Measurements from ENCODE around the gene CLBA1. TPM values are rescaled to one million over a fixed set of nuclear protein-coding genes. Genes with fewer than 3 reads are reported as not detected.

CLBA1 gene
- total RNA-seq, 1 experiment from 2014 or later, result 14.8 TPM

DNA sequence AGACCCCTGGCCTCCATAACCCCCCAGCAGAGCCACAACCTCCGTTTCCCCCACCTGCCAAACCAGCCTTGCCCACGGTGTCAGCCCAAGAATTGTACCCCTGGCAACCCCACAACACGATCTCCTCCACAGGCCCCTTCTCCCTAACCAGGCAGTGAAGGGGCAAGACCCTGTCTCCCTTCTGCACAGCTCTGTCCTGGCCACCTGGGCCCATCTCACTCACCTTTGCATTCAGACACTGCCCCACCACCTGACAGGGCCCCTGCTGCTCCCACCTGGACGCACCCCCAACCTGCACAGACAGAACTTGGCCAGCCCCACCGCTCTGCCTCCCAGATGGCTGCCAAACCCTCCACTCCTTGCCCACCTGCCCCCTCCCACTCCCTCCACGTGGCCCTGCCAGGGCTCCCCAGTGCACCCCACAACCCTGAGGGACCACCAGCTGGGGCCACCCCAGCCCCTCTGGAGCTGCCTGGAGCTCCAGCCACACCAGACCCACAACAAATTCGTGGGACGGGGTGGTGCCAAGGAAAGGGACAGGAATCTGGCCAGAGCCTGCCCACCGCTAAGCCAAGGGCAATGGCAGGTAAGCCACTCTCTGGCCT lies 19.2 kb upstream of the CLBA1 start:
- Histone ChIP-seq H3K4me2 (ENCODE audit: low read length) (peak overlapping the region; percentile 90), H2AFZ (ENCODE audit: low read depth, low read length, poor library complexity, severe bottlenecking) (no peak overlapping the region), H3K4me3 (replicated peaks in 1 of 2; ENCODE audit: low read depth in 1 of 2, low read length in 2 of 2) (no peak overlapping the region), H3K9me3 (ENCODE audit: control insufficient read depth in 1 of 2, insufficient read depth in 1 of 2, low read depth in 1 of 2, low read length in 2 of 2) (no peaks in the 10 kb centered on the region), H3K36me3 (ENCODE audit: control insufficient read depth in 1 of 2, insufficient read depth in 2 of 2, low read length in 2 of 2) (no peaks in the 10 kb centered on the region; a peak in 1 of 4 replicates), H3K79me2 (ENCODE audit: insufficient read depth, low read length) (no peaks in the 10 kb centered on the region), H3K27ac (ENCODE audit: low read depth, low read length) (no peak overlapping the region), H3K9me2 (ENCODE audit: insufficient read depth) (no peaks in the 10 kb centered on the region), H3K27me3 (ENCODE audit: insufficient read depth, low read length) (no peaks in the 10 kb centered on the region), H3K4me1 (ENCODE audit: control insufficient read depth in 1 of 2, insufficient read depth in 2 of 2, low read length in 2 of 2) (peaks cover 40 to 50% of the 10 kb centered on the region in 2 experiments), H3K9ac (ENCODE audit: low read length) (peak overlapping the region; percentile 80; the same call in 1 of the 2 replicates), H4K20me1 (ENCODE audit: insufficient read depth) (no peaks in the 10 kb centered on the region)
- TF ChIP-seq ZNF274 (IDR thresholded peaks at IDR 0.05; ENCODE audit: low read depth, low read length), result no peak
- TF ChIP-seq POLR2A (IDR thresholded peaks at IDR 0.05; ENCODE audit: borderline replicate concordance, extremely low read depth, insufficient read depth, insufficient read length), result no peak
- TF ChIP-seq TCF7L2 (IDR thresholded peaks at IDR 0.05; ENCODE audit: borderline replicate concordance, extremely low read depth, insufficient read depth, insufficient read length), result no peak
- TF ChIP-seq CBX3 (IDR thresholded peaks at IDR 0.05; ENCODE audit: low read depth), result no peak
- TF ChIP-seq POLR2AphosphoS5 (IDR thresholded peaks at IDR 0.05; ENCODE audit: low read depth, low read length), result no peak
- no peak for TF ChIP-seq SIN3A (IDR thresholded peaks at IDR 0.05; ENCODE audit: low read depth)
- no peak for TF ChIP-seq FOSL1 (IDR thresholded peaks at IDR 0.05; ENCODE audit: low read depth)
- no peak for TF ChIP-seq EGR1 (IDR thresholded peaks at IDR 0.05; ENCODE audit: low read depth)
- TF ChIP-seq JUND (IDR thresholded peaks at IDR 0.05), result no peak
- no peak for TF ChIP-seq SP1 (IDR thresholded peaks at IDR 0.05; ENCODE audit: low read depth)
- TF ChIP-seq, protein P1, sequence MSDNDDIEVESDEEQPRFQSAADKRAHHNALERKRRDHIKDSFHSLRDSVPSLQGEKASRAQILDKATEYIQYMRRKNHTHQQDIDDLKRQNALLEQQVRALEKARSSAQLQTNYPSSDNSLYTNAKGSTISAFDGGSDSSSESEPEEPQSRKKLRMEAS (IDR thresholded peaks at IDR 0.05), result no peak
- no TSS peak for BruUV-seq (replicated peaks)
- ChIA-PET POLR2A (no interaction called here), CTCF (interaction anchor here (1.3 kb wide), 1 partner anchor 79 kb away, joined by 3 read pairs; no protein-coding TSS in a partner anchor), RAD21 (ENCODE audit: low non-redundant PET in 1 of 2, low total read pairs in 2 of 2, uncharacterized antibody in 2 of 2, unreplicated experiment in 2 of 2) (no interaction called here)
- intact Hi-C loops (cut with micrococcal nuclease), result no loop called here
- DNase-seq (ENCODE audit: low read depth, low spot score) (no peak), ATAC-seq (no peak)

DNA sequence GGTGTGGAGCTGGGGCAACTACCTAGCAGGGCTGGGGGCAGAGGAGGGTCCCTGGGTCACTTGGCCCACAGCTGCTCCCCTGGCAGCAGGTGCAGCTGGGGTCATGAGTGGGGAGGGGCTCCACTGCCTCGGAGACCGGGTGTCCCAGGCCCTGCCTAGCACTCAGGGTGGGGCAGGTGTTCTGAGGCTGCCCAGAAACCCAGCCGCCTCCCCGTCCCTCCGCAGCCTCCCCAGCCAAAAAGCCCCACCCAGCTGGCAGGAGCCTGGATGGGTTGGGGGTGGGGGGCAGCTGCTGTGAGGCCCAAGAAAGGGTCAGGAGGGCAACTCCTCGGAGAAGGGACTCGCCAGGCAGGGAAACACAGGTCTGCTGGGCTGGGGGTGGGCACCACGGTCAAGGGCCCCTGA lies 18.6 kb upstream of the CLBA1 start:
- Histone ChIP-seq H3K79me2 (ENCODE audit: insufficient read depth, low read length) (no peaks in the 10 kb centered on the region), H4K20me1 (ENCODE audit: insufficient read depth) (no peaks in the 10 kb centered on the region), H3K9me3 (ENCODE audit: control insufficient read depth in 1 of 2, insufficient read depth in 1 of 2, low read depth in 1 of 2, low read length in 2 of 2) (no peaks in the 10 kb centered on the region), H3K27me3 (ENCODE audit: insufficient read depth, low read length) (no peaks in the 10 kb centered on the region), H2AFZ (ENCODE audit: low read depth, low read length, poor library complexity, severe bottlenecking) (no peak overlapping the region), H3K4me3 (replicated peaks in 1 of 2; ENCODE audit: low read depth in 1 of 2, low read length in 2 of 2) (peak overlapping the region; percentile 42 to 56; a peak in 3 of 4 replicates), H3K9ac (ENCODE audit: low read length) (peak overlapping the region; percentile 80), H3K9me2 (ENCODE audit: insufficient read depth) (no peaks in the 10 kb centered on the region), H3K4me2 (ENCODE audit: low read length) (peak overlapping the region; percentile 90), H3K36me3 (ENCODE audit: control insufficient read depth in 1 of 2, insufficient read depth in 2 of 2, low read length in 2 of 2) (no peaks in the 10 kb centered on the region; a peak in 1 of 4 replicates), H3K4me1 (ENCODE audit: control insufficient read depth in 1 of 2, insufficient read depth in 2 of 2, low read length in 2 of 2) (peaks cover 46 to 57% of the 10 kb centered on the region in 2 experiments), H3K27ac (ENCODE audit: low read depth, low read length) (peak overlapping the region; percentile 98; the same call in 1 of the 2 replicates)
- ChIA-PET RAD21 (ENCODE audit: low non-redundant PET in 1 of 2, low total read pairs in 2 of 2, uncharacterized antibody in 2 of 2, unreplicated experiment in 2 of 2) (no interaction called here), POLR2A (no interaction called here), CTCF (interaction anchor here (1.1 to 1.3 kb wide), 2 partner anchors 70 to 78 kb away, joined by 3 read pairs; no protein-coding TSS in a partner anchor)
- BruUV-seq (replicated peaks), result no TSS peak
- DNase-seq (ENCODE audit: low read depth, low spot score), result no peak
- ATAC-seq, result no peak
- intact Hi-C loops (cut with micrococcal nuclease), result no loop called here
- TF ChIP-seq, protein P2, sequence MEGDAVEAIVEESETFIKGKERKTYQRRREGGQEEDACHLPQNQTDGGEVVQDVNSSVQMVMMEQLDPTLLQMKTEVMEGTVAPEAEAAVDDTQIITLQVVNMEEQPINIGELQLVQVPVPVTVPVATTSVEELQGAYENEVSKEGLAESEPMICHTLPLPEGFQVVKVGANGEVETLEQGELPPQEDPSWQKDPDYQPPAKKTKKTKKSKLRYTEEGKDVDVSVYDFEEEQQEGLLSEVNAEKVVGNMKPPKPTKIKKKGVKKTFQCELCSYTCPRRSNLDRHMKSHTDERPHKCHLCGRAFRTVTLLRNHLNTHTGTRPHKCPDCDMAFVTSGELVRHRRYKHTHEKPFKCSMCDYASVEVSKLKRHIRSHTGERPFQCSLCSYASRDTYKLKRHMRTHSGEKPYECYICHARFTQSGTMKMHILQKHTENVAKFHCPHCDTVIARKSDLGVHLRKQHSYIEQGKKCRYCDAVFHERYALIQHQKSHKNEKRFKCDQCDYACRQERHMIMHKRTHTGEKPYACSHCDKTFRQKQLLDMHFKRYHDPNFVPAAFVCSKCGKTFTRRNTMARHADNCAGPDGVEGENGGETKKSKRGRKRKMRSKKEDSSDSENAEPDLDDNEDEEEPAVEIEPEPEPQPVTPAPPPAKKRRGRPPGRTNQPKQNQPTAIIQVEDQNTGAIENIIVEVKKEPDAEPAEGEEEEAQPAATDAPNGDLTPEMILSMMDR (IDR thresholded peaks at IDR 0.05 in 2 of 3, conservative IDR thresholded peaks at IDR 0.05 in 1 of 3; ENCODE audit: borderline replicate concordance in 1 of 3, insufficient read depth in 1 of 3, low read depth in 2 of 3, low read length in 2 of 3), result no peak
- TF ChIP-seq SP1 (IDR thresholded peaks at IDR 0.05; ENCODE audit: low read depth), result no peak
- TF ChIP-seq EGR1 (IDR thresholded peaks at IDR 0.05; ENCODE audit: low read depth), result no peak
- TF ChIP-seq, protein P1 (IDR thresholded peaks at IDR 0.05), result no peak
- no peak for TF ChIP-seq TCF7L2 (IDR thresholded peaks at IDR 0.05; ENCODE audit: borderline replicate concordance, extremely low read depth, insufficient read depth, insufficient read length)
- no peak for TF ChIP-seq RAD21 (IDR thresholded peaks at IDR 0.05; ENCODE audit: low read depth)
- TF ChIP-seq SIN3A (IDR thresholded peaks at IDR 0.05; ENCODE audit: low read depth), result no peak
- TF ChIP-seq, protein P3, sequence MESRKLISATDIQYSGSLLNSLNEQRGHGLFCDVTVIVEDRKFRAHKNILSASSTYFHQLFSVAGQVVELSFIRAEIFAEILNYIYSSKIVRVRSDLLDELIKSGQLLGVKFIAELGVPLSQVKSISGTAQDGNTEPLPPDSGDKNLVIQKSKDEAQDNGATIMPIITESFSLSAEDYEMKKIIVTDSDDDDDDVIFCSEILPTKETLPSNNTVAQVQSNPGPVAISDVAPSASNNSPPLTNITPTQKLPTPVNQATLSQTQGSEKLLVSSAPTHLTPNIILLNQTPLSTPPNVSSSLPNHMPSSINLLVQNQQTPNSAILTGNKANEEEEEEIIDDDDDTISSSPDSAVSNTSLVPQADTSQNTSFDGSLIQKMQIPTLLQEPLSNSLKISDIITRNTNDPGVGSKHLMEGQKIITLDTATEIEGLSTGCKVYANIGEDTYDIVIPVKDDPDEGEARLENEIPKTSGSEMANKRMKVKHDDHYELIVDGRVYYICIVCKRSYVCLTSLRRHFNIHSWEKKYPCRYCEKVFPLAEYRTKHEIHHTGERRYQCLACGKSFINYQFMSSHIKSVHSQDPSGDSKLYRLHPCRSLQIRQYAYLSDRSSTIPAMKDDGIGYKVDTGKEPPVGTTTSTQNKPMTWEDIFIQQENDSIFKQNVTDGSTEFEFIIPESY (IDR thresholded peaks at IDR 0.05; ENCODE audit: extremely low read depth, insufficient replicate concordance, low read length), result no peak
- no peak for TF ChIP-seq ELF1 (IDR thresholded peaks at IDR 0.05; ENCODE audit: borderline replicate concordance, low read depth)
- no peak for TF ChIP-seq CEBPB (IDR thresholded peaks at IDR 0.05; ENCODE audit: low read depth)
- no peak for TF ChIP-seq FOSL1 (IDR thresholded peaks at IDR 0.05; ENCODE audit: low read depth)

All from HCT116 (cell line).